EL (cell line): ENCODE results near the gene TOMM40.
"Not testable (repeated sequence)": the region's sequence is repeated elsewhere in the genome, so short reads cannot be mapped to it uniquely, and the experiment has no call there.

Experiments used
- DNase-seq: peaks from one replicate; pipeline ENCODE4 v3.0.0-alpha.2; 2016

The TOMM40 gene

GRCh38 chr19:44900328-44901244, 9.5 kb downstream of the TOMM40 start:
- DNase-seq = no peak

- no peak for DNase-seq
Observed at GRCh38 chr19:44903216-44903601, 12.2 kb downstream of the TOMM40 start.

GRCh38 chr19:44903602-44904425, 12.8 kb downstream of the TOMM40 start:
- peak; percentile 58 for DNase-seq

GRCh38 chr19:44904426-44904994, 13.5 kb downstream of the TOMM40 start:
- no peak for DNase-seq

- DNase-seq = peak; percentile 29
Observed at GRCh38 chr19:44905437-44906160, 14.5 kb downstream of the TOMM40 start, which contains the start of gene APOE. TSS of gene APOE (plus strand) at chr19:44905796. CDS start at chr19:44906625, 829 bp downstream.

GRCh38 chr19:44907613-44908012, 16.6 kb downstream of the TOMM40 start:
- no peak for DNase-seq

GRCh38 chr19:44908074-44908835, 17.2 kb downstream of the TOMM40 start:
- no peak for DNase-seq

GRCh38 chr19:44908836-44909261, 17.8 kb downstream of the TOMM40 start:
- no peak for DNase-seq

- DNase-seq = no peak
Observed at GRCh38 chr19:44909775-44910174, 18.7 kb downstream of the TOMM40 start.

GRCh38 chr19:44911896-44912295, 20.8 kb downstream of the TOMM40 start:
- not testable (repeated sequence) for DNase-seq

GRCh38 chr19:44912854-44913253, 21.8 kb downstream of the TOMM40 start:
- no peak for DNase-seq

GRCh38 chr19:44913512-44914432, 22.7 kb downstream of the TOMM40 start:
- not testable (repeated sequence) for DNase-seq

- peak; percentile 84 for DNase-seq
Observed at GRCh38 chr19:44914433-44915206, 23.6 kb downstream of the TOMM40 start, which contains the start of gene APOC1. TSS of gene APOC1 (plus strand) at chr19:44914608. CDS start at chr19:44914892, 284 bp downstream.

- no peak for DNase-seq
Observed at GRCh38 chr19:44924243-44924725, 33.2 kb downstream of the TOMM40 start.

- peak; percentile 72 for DNase-seq
Observed at GRCh38 chr19:44925114-44925891, 34.2 kb downstream of the TOMM40 start.

GRCh38 chr19:44926245-44927077, 35.4 kb downstream of the TOMM40 start:
- not testable (repeated sequence) for DNase-seq

- DNase-seq = peak; percentile 62
Observed at GRCh38 chr19:44927746-44928145, 36.7 kb downstream of the TOMM40 start.

GRCh38 chr19:44930088-44930487, 39.0 kb downstream of the TOMM40 start:
- no peak for DNase-seq
